T-helper 9 cell (primary cell): ENCODE results near the gene LRRC25.

Experiments used
- DNase-seq: peaks from one replicate; pipeline ENCODE4 v3.0.0-alpha.2; 2020

LRRC25 gene

GRCh38 chr19:18435842-18436670, 38.6 kb upstream of the LRRC25 start:
- no peak for DNase-seq

DNA sequence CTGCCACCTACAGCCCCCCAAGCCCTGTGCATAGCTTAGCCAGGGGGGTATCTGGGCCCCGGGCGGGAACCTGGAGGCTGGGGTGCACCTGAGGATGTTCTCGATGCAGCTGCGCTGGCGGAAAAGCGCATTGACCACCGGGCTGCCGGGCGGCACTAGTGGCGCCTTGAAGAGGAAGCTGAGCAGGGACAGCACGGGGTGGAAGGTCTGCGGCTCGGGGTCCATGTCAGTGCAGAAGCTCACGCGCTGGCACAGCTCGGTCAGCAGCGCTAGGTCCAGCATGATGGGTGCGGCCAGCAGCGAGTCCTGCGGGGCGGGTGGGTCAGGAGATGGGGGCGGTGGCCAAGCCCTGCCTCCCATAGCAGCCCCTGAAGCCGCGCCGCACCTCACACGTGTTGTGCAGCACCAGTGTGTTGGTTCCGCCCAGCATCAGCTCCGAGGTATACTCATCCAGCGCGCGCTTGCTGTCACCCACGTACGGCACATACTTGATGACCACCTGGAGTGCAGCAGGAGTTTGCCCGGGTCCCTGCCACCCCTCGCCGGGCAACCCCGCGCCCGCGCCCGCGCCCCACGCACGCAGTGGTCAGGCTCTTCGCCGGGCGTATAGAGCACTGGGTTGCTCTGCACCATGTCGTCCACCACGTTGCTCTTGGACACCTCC, 37.9 kb upstream of the LRRC25 start:
- no peak for DNase-seq

- no peak for DNase-seq
Measured at GRCh38 chr19:18434411-18435175, 37.2 kb upstream of the LRRC25 start.

GRCh38 chr19:18433735-18434398, 36.4 kb upstream of the LRRC25 start:
- DNase-seq: no peak

GRCh38 chr19:18433015-18433691, 35.7 kb upstream of the LRRC25 start:
- DNase-seq: no peak

DNA sequence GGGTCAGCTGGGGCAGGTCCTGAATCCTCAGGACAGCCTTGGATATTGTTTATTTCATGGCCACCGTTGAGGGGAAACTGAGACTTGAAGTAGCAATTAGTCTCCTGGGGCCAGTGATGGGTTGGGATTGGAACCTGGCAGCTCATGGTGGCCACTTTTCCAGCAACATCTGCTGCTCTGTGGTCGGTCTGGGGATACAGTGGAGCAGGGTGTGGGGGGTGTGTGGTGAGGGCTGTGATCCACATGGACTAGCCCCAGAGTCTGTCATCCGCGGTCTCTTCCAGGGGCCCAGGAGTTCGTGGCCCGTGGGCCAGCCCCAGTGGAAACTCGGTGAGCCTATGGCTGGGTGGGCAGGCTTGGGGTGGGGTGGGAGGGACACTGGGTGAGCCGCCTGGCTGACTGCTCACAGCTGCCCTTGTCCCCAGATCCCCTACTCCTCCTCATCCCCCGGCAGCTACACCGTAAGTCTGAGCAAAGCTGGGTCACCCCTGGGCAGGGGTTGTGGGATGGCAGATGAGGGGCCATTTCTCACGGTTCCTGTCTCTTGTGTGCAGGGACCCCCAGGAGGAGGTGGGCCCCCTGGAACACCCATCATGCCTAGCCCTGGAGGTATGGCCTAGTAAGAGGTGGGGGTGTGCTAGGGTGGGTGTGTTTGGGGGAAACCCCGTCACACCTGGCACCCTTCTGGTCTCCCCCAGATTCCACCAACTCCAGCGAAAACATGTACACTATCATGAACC, 35.0 kb upstream of the LRRC25 start:
- DNase-seq: no peak

- no peak for DNase-seq
Measured at GRCh38 chr19:18431351-18432197, 34.2 kb upstream of the LRRC25 start.

DNA sequence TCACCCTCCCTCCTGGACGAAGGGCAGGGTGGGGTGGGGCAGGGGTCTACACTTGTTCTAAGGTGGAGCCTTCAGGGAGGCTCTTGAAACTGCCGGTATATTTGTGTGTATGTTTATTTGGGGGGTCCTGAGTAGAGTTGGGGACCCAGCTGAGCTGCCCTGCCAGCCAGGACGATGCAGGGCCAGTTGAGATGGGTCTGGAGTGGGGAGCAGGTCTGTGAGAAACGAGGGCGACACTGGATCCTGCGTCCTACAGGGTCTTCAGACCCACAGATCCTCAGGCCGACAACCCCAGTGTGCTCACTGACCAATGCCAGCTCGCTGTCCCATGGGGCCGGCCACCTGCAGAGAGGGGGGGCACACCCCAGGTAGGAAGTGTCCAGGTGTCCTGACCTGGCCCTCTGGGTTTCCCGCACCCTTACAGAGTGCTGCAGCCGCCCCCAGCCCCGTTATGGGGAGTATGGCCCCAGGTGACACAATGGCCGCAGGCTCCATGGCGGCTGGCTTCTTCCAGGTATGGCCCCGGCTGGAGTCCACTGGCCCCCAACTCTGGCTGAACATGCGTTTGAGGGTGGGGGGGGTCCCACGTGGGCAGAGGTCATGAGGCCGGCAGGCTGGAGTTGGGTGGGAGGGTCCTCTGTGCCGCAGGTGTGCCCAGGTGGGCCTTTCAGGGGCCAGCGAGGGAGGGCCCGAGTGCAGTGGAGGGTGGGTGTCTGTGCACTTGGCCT, 33.2 kb upstream of the LRRC25 start:
- DNase-seq: no peak

- no peak for DNase-seq
Measured at GRCh38 chr19:18429717-18430416, 32.4 kb upstream of the LRRC25 start.

DNA sequence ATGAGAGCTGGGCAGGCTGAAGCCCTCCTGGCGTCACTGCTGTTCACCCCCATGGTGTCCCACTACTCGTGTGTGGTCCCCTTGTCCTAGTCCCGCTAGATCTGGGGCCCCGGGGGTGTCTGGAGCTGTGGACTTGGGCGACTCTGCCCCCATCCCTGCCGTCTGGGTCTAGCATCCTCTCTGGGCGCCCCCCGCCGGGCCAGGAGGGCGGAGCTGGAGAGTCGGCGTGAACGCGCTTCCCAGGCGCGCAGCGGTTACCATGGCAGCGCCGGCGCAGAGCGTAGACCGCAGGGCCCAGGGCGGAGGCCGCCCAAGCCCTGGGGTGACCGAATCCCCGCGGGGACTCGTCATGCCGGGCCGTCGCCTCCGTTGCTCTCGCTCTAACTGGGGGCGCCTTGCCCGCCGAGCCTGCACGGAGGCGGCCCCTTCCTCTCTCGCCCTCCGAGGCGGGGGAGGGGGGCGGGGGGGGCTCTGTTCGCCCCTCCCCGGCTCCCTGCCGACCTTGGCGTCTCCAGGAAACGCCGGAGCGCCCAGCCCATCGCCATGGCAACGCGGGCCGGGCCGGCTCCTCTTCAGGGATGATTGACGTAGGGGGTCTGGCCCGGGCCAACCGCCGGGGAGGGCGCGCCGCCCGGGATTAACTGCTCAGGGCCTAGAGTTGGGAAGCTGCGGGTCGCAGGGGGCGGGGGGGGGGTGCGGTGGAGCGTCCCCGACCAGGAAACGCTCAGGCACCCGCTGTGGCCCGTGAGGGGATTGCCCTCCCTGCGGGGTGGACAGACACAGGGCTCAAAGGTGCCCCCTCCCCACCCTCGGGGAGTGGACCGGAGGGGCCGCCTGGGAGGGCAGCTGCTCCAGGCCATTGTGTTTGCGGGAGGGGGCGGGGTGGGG, 31.6 kb upstream of the LRRC25 start:
- peak; percentile 84 for DNase-seq

- DNase-seq: no peak
Measured at GRCh38 chr19:18428173-18428786, 30.9 kb upstream of the LRRC25 start.

GRCh38 chr19:18427743-18428113, 30.3 kb upstream of the LRRC25 start:
- no peak for DNase-seq

DNA sequence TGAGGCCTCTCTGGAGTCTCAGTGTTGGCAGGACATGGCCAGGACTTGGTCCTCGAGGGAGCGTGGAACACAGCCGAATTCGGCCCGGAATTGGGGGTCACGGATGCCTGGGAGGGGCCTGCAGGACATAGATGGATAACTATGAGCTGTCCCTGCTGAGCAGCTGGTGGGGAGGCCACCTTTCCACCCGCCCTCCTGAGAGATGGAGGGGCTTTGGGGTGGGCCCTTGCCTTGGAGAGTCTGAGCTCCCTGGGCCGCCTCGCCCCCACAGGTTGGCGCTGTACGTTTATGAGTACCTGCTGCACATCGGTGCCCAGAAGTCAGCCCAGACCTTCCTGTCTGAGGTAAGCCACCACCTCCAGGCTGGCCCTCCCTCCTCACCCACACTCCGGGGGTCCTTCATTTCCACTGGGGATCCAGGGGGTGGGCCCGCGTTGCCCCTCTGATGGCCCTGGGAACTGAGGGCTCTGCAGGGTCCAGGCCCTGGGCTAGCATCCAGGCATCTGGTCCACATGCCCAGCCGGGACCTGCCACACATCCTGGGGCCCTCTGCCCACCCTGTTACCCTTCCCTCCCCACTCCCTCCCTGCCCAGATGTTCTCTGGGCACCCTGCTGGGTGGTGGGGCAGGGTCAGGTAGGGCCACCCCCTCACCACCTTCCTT, 29.8 kb upstream of the LRRC25 start:
- DNase-seq: no peak

- DNase-seq: no peak
Measured at GRCh38 chr19:18426416-18426767, 29.0 kb upstream of the LRRC25 start.

DNA sequence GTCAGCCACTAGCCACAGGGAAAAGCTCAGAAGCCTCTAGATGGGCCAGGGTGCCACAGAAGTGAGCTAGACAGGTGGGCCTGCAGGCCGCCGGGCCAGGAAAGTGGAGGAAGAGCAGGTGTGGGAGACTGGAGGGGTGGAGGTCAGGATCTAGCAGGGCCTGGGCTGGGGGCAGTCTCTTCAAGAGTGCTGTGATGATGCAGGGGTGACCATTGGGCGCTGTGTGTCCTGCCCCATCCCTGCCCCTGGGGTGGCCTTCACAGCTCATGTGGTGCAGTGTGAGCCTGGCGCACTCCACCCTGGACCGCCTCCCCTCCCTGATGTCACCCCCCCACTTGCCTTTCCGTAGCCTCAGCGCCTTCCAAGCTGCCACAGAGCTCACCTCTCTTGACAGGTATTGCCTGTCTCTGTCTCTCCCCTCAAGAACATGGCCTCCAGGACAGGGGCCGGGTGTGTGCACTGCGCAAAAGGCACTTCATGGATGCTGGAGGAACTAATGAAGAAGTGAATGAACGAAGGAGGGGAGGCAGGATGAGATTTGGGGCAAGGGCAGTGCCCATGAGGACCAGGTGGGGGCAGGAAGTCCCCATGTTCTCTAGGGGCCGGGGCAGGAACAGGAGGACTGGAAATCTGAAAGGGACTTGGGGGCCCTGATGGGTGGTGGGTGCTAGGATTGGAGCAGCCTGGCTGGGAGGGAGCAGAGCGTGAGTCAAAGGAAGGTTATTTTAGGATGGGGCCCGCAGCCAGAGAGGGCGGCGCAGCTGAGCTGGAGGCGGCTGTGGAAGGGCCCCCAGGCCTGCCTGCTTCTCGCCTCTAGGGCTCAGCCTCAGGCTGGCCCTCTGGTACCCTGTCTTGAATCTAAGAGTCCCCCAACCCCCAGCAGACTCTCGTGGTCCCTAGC, 28.3 kb upstream of the LRRC25 start:
- DNase-seq: no peak

DNA sequence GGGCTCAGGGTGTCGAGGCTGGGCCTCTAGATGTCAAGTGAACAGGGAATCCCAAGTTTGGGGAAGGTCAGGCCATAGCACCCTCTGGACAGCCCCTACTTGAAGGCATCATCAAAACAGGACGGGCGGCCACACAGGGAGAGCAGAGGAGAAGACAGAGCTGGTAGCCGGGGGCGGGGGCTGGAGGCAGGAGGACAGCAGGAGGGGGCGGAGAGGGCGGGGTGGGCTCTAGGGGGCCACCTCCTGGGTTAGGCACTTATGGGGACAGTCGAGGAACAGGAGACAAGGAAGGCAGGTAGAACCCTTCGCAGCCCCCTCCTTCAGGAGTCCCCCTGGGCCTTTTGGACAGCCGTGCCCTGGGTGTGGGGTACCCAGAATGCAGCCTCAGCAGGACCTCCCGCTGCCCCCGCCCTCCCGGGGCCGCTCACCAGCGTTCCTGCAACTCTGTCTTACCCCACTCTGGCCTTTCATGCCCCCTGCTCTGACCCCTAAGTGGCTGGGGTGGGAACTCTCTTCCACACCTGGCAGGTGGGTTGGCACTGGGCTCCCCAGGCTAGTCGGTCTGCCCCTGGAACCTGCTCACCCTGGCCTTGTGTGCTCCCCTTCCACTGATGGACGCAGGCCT, 27.6 kb upstream of the LRRC25 start:
- DNase-seq: no peak
